IMR-90 (cell line): Measurements from ENCODE around the gene GOLT1B. TPM values are rescaled to one million over a fixed set of nuclear protein-coding genes. Genes with fewer than 3 reads are reported as not detected.

Source experiments
- ATAC-seq: fragments of 200-7000 bp; cut with Tn5 transposase; 2 replicates; pipeline ENCODE4 v1.9.1; 2020; ENCODE audit warnings: low read depth, mild to moderate bottlenecking, moderate library complexity
- BruUV-seq: library from RNA; stranded (reverse); fragments of 400-500 nt; replicated peaks from 2 replicates; lab custom pipeline; 2021; lab: Mats Ljungman, UMichigan
- CTCF ChIA-PET: fragments of 300-600 bp; formaldehyde crosslinking; extraction: SDS; loops from one replicate; lab custom pipeline; 2021; ENCODE audit warnings: antibody characterized with exemption; lab: Yijun Ruan, JAX
- POLR2A ChIA-PET: fragments of 300-600 bp; sonication (Branson Sonifier 250); formaldehyde crosslinking; loops from one replicate; lab custom pipeline; 2022; ENCODE audit warnings: antibody characterized with exemption; ENCODE audit not compliant: unreplicated experiment; lab: Charles Lee
- DNase-seq: peaks from one replicate; pipeline ENCODE4 v3.0.0; 2013
- H2AFZ ChIP-seq: replicated peaks from 2 replicates; pipeline ENCODE3; 2013; ENCODE audit warnings: low read length, mild to moderate bottlenecking; ENCODE audit not compliant: poor library complexity
- H2AK5ac ChIP-seq: 2 replicates; pipeline ENCODE4 v1.6.1; 2013; ENCODE audit warnings: low read depth, low read length, inconsistent platforms
- H2AK9ac ChIP-seq: replicated peaks from 2 replicates; pipeline ENCODE3; 2013; ENCODE audit warnings: mild to moderate bottlenecking, low read depth, low read length, moderate library complexity; ENCODE audit not compliant: poor library complexity
- H2BK120ac ChIP-seq: 2 replicates; pipeline ENCODE4 v1.6.1; 2013; ENCODE audit warnings: low read depth, low read length, inconsistent platforms
- H2BK15ac ChIP-seq: 3 replicates; pipeline ENCODE4 v1.6.1; 2013; ENCODE audit warnings: low read depth, low read length, inconsistent platforms
- H2BK20ac ChIP-seq: 2 replicates; pipeline ENCODE4 v1.6.1; 2013; ENCODE audit warnings: low read depth, mild to moderate bottlenecking, inconsistent platforms, low read length, moderate library complexity
- H2BK5ac ChIP-seq: 2 replicates; pipeline ENCODE4 v1.6.1; 2013; ENCODE audit warnings: mild to moderate bottlenecking, low read depth, low read length, inconsistent platforms; ENCODE audit not compliant: poor library complexity, severe bottlenecking
- H3K14ac ChIP-seq: replicated peaks from 2 replicates; pipeline ENCODE4 v1.6.1; 2013; ENCODE audit warnings: low read depth, low read length, inconsistent platforms
- H3K18ac ChIP-seq: 2 replicates; pipeline ENCODE4 v1.6.1; 2013; ENCODE audit warnings: low read depth, low read length, control low read depth
- H3K23ac ChIP-seq: 2 replicates; pipeline ENCODE4 v1.6.1; 2013; ENCODE audit warnings: low read depth, low read length, inconsistent platforms
- H3K27ac ChIP-seq: 2 replicates; pipeline ENCODE4 v1.5.1; 2013; ENCODE audit warnings: mild to moderate bottlenecking, control low read depth, low read length; ENCODE audit not compliant: insufficient read depth
- H3K27me3 ChIP-seq: 2 replicates; pipeline ENCODE4 v1.6.1; 2013; ENCODE audit warnings: low read length; ENCODE audit not compliant: control insufficient read depth, insufficient read depth
- H3K36me3 ChIP-seq: 2 replicates; pipeline ENCODE4 v1.6.1; 2013; ENCODE audit warnings: low read length, mixed read lengths; ENCODE audit not compliant: control insufficient read depth, insufficient read depth
- H3K4ac ChIP-seq: 2 replicates; pipeline ENCODE4 v1.6.1; 2013; ENCODE audit warnings: low read depth, low read length, inconsistent platforms
- H3K4me1 ChIP-seq: 2 replicates; pipeline ENCODE4 v1.6.1; 2013; ENCODE audit warnings: low read length, mixed read lengths; ENCODE audit not compliant: control insufficient read depth, insufficient read depth
- H3K4me2 ChIP-seq: 2 replicates; pipeline ENCODE4 v1.6.1; 2013; ENCODE audit warnings: low read depth, mild to moderate bottlenecking, control low read depth, low read length, moderate library complexity
- H3K4me3 ChIP-seq: 2 replicates; pipeline ENCODE4 v1.5.1; 2013; ENCODE audit warnings: low read depth, mild to moderate bottlenecking, control low read depth, low read length, moderate library complexity; ENCODE audit not compliant: insufficient read depth
- H3K56ac ChIP-seq: 2 replicates; pipeline ENCODE4 v1.6.1; 2013; ENCODE audit warnings: low read length, inconsistent platforms; ENCODE audit not compliant: insufficient read depth; ENCODE audit errors: extremely low read depth
- H3K79me1 ChIP-seq, 2 experiments: 2 replicates each; pipeline ENCODE4 v1.6.1; 2013; ENCODE audit warnings: low read length in 2 of 2, inconsistent platforms in 1 of 2, low read depth in 1 of 2
- H3K9ac ChIP-seq: 2 replicates; pipeline ENCODE4 v1.6.1; 2013; ENCODE audit warnings: low read depth, low read length, control low read depth
- H3K9me1 ChIP-seq: 2 replicates; pipeline ENCODE4 v1.6.1; 2013; ENCODE audit warnings: low read length, inconsistent platforms; ENCODE audit not compliant: insufficient read depth
- H3K9me3 ChIP-seq: 2 replicates; pipeline ENCODE4 v1.6.1; 2013; ENCODE audit warnings: low read length; ENCODE audit not compliant: control insufficient read depth, insufficient read depth
- H4K20me1 ChIP-seq: 2 replicates; pipeline ENCODE4 v1.6.1; 2013; ENCODE audit warnings: low read length, inconsistent platforms; ENCODE audit not compliant: insufficient read depth
- H4K5ac ChIP-seq: 2 replicates; pipeline ENCODE4 v1.6.1; 2013; ENCODE audit warnings: mild to moderate bottlenecking, low read depth, low read length, control low read depth
- H4K8ac ChIP-seq, 2 experiments: 2 replicates each; pipeline ENCODE4 v1.6.1; 2013; ENCODE audit warnings: low read depth in 2 of 2, low read length in 2 of 2, control low read depth in 1 of 2, inconsistent platforms in 1 of 2
- H4K91ac ChIP-seq: 2 replicates; pipeline ENCODE4 v1.6.1; 2013; ENCODE audit warnings: low read depth, low read length, inconsistent platforms; ENCODE audit not compliant: insufficient read depth
- BHLHE40 ChIP-seq: fragments of 150-350 bp; IDR thresholded peaks from 2 replicates; pipeline ENCODE4 v1.6.1; 2016; ENCODE audit warnings: mild to moderate bottlenecking, low read depth, low read length
- CEBPB ChIP-seq: IDR thresholded peaks from 2 replicates; pipeline ENCODE4 v1.6.1; 2012; ENCODE audit warnings: low read depth, low read length, improper control_type of control experiment
- CHD1 ChIP-seq: IDR thresholded peaks from 2 replicates; pipeline ENCODE4 v1.6.1; 2012; ENCODE audit warnings: low read depth, low read length, improper control_type of control experiment
- FOS ChIP-seq: fragments of 150-350 bp; IDR thresholded peaks from 2 replicates; pipeline ENCODE4 v1.6.1; 2016; ENCODE audit warnings: low read depth, low read length
- MAFK ChIP-seq: IDR thresholded peaks from 2 replicates; pipeline ENCODE4 v1.6.1; 2012; ENCODE audit warnings: low read depth, low read length, improper control_type of control experiment
- MAZ ChIP-seq: IDR thresholded peaks from 2 replicates; pipeline ENCODE4 v1.6.1; 2012; ENCODE audit warnings: low read depth, mild to moderate bottlenecking, low read length, improper control_type of control experiment, moderate library complexity, borderline replicate concordance
- MXI1 ChIP-seq: IDR thresholded peaks from 2 replicates; pipeline ENCODE4 v1.6.1; 2012; ENCODE audit warnings: low read depth, mild to moderate bottlenecking, low read length, moderate library complexity, borderline replicate concordance
- NFE2L2 ChIP-seq: fragments of 150-350 bp; IDR thresholded peaks from 2 replicates; pipeline ENCODE4 v1.6.1; 2016; ENCODE audit warnings: low read depth, mild to moderate bottlenecking, low read length
- POLR2A ChIP-seq: IDR thresholded peaks from 2 replicates; pipeline ENCODE4 v1.6.1; 2012; ENCODE audit warnings: mild to moderate bottlenecking, low read depth, low read length
- RAD21 ChIP-seq: IDR thresholded peaks from 2 replicates; pipeline ENCODE4 v1.6.1; 2012; ENCODE audit warnings: low read length, improper control_type of control experiment
- RCOR1 ChIP-seq: IDR thresholded peaks from 2 replicates; pipeline ENCODE4 v1.6.1; 2012; ENCODE audit warnings: mild to moderate bottlenecking, low read length, improper control_type of control experiment; ENCODE audit not compliant: insufficient replicate concordance
- RFX5 ChIP-seq: IDR thresholded peaks from 2 replicates; pipeline ENCODE4 v1.8.0; 2012; ENCODE audit warnings: low read depth, mild to moderate bottlenecking, low read length, moderate library complexity
- SMC3 ChIP-seq: fragments of 150-350 bp; IDR thresholded peaks from 2 replicates; pipeline ENCODE4 v1.6.1; 2016; ENCODE audit warnings: low read depth, mild to moderate bottlenecking, antibody characterized with exemption, low read length, moderate library complexity
- WGBS, 2 experiments: methylation state at CpG; one replicate each; pipeline versions ENCODE4 v1.1.5 to v1.1.7; 2013; ENCODE audit warnings: missing lambda C conversion rate in 2 of 2; ENCODE audit not compliant: insufficient read length in 1 of 2; ENCODE audit errors: extremely low coverage in 2 of 2; 5-methylcytosine and 5-hydroxymethylcytosine counted together
- dilution Hi-C: fragments of 300-500 bp; cut with HindIII; formaldehyde crosslinking; loops from one replicate; pipeline ENCODE4 v1.14.3; 2018; ENCODE audit warnings: low sequenced_read_pairs; ENCODE audit not compliant: unreplicated experiment
- in situ Hi-C: fragments of 300-500 bp; cut with MboI; formaldehyde crosslinking; loops from 3 replicates; pipeline ENCODE4 v1.14.3; 2019; ENCODE audit warnings: low sequenced_read_pairs, inconsistent platforms, mixed read lengths
- intact Hi-C: fragments of 100-400 bp; cut with micrococcal nuclease; formaldehyde crosslinking; loops from 2 replicates; pipeline ENCODE4 v1.10.0; 2022
- polyA plus RNA-seq, 3 experiments: library from polyadenylated mRNA; depleted of rRNA; stranded (reverse); fragments of >200 nt; gene quantifications; 2 replicates each; pipeline ENCODE4 v1.2.3, GENCODE V29; 2012; ENCODE audit warnings: low replicate concordance in 1 of 3
- total RNA-seq: library from RNA; depleted of rRNA; stranded (reverse); fragments of >200 nt; gene quantifications from 2 replicates; pipeline ENCODE4 v1.2.3, GENCODE V29; 2012
- TF ChIP-seq, protein P1 (sequence below): fragments of 150-350 bp; IDR thresholded peaks from 2 replicates; pipeline ENCODE4 v1.6.1; 2017; ENCODE audit warnings: mild to moderate bottlenecking, antibody characterized with exemption, low read length, low read depth
- TF ChIP-seq, protein P2 (sequence below): conservative IDR thresholded peaks from 2 replicates; pipeline ENCODE4 v1.5.1; 2012; ENCODE audit warnings: mild to moderate bottlenecking, low read depth, low read length, improper control_type of control experiment
- TF ChIP-seq, protein P3 (sequence below): fragments of 150-350 bp; IDR thresholded peaks from 2 replicates; pipeline ENCODE4 v1.6.1; 2016; ENCODE audit warnings: low read depth, mild to moderate bottlenecking, low read length, moderate library complexity, borderline replicate concordance

The GOLT1B gene
- total and polyA plus RNA-seq, 2 of the 4 experiments (the other 2 are of a cell fraction) = 27.2 to 50.5 TPM

DNA sequence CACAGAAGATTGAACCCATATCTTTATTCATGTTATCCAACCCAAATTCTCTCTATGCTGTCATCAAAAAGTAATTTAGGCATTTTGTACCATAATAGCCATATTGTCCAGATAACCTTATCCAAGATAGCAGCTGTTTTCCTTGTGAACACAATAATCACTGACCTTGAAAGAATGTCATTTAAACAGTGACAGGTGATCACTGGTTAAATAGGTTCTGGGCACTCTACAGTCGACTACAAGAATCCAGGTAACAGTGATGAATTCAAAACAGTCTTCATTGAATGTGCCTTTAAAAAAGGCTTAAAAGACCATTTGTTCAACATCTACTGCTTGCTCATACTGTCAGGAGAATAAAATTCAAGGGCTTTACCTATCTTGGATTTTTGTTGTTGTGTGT is 20.0 kb downstream of the GOLT1B start:
- Histone ChIP-seq H3K9me1 (no peaks in the 10 kb centered on the region), H2AK9ac (no peak overlapping the region), H3K18ac (no peak overlapping the region), H2BK20ac (no peak overlapping the region), H3K4me2 (no peak overlapping the region), H3K4me3 (no peak overlapping the region), H2BK5ac (no peak overlapping the region), H2AFZ (no peak overlapping the region), H3K23ac (no peak overlapping the region), H2BK15ac (no peak overlapping the region), H3K9ac (no peak overlapping the region), H3K4ac (no peak overlapping the region), H3K4me1 (no peaks in the 10 kb centered on the region), H3K9me3 (no peaks in the 10 kb centered on the region), H3K27ac (no peak overlapping the region), H3K56ac (no peak overlapping the region), H3K27me3 (no peaks in the 10 kb centered on the region), H4K91ac (no peak overlapping the region), H4K20me1 (no peaks in the 10 kb centered on the region), H2AK5ac (no peak overlapping the region), H3K79me1 (no peaks in the 10 kb centered on the region), H4K5ac (no peak overlapping the region), H2BK120ac (no peak overlapping the region), H3K14ac (no peak overlapping the region), H4K8ac (no peak overlapping the region), H3K36me3 (no peaks in the 10 kb centered on the region)
- CTCF ChIA-PET = no interaction called here
- TF ChIP-seq SMC3 (no peak), FOS (no peak), MAFK (no peak), BHLHE40 (no peak), NFE2L2 (no peak), RAD21 (no peak), MXI1 (no peak), RCOR1 (no peak), POLR2A (no peak), CHD1 (no peak), RFX5 (no peak), CEBPB (no peak), MAZ (no peak)
- TF ChIP-seq, protein P1, sequence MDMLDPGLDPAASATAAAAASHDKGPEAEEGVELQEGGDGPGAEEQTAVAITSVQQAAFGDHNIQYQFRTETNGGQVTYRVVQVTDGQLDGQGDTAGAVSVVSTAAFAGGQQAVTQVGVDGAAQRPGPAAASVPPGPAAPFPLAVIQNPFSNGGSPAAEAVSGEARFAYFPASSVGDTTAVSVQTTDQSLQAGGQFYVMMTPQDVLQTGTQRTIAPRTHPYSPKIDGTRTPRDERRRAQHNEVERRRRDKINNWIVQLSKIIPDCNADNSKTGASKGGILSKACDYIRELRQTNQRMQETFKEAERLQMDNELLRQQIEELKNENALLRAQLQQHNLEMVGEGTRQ = no peak
- TF ChIP-seq, protein P2, sequence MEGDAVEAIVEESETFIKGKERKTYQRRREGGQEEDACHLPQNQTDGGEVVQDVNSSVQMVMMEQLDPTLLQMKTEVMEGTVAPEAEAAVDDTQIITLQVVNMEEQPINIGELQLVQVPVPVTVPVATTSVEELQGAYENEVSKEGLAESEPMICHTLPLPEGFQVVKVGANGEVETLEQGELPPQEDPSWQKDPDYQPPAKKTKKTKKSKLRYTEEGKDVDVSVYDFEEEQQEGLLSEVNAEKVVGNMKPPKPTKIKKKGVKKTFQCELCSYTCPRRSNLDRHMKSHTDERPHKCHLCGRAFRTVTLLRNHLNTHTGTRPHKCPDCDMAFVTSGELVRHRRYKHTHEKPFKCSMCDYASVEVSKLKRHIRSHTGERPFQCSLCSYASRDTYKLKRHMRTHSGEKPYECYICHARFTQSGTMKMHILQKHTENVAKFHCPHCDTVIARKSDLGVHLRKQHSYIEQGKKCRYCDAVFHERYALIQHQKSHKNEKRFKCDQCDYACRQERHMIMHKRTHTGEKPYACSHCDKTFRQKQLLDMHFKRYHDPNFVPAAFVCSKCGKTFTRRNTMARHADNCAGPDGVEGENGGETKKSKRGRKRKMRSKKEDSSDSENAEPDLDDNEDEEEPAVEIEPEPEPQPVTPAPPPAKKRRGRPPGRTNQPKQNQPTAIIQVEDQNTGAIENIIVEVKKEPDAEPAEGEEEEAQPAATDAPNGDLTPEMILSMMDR = no peak
- TF ChIP-seq, protein P3, sequence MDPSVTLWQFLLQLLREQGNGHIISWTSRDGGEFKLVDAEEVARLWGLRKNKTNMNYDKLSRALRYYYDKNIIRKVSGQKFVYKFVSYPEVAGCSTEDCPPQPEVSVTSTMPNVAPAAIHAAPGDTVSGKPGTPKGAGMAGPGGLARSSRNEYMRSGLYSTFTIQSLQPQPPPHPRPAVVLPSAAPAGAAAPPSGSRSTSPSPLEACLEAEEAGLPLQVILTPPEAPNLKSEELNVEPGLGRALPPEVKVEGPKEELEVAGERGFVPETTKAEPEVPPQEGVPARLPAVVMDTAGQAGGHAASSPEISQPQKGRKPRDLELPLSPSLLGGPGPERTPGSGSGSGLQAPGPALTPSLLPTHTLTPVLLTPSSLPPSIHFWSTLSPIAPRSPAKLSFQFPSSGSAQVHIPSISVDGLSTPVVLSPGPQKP = no peak
- dilution Hi-C loops = no loop called here
- POLR2A ChIA-PET = no interaction called here
- no peak for ATAC-seq
- in situ Hi-C loops = no loop called here
- 80% methylated on average over 1 of the region's 1 CpG; no CpG with 5 or more reads in 1 of the 2 experiments for WGBS, 2 experiments
- BruUV-seq = no TSS peak
- intact Hi-C loops = no loop called here
- no peak for DNase-seq
